Cardiac muscle cell (in vitro differentiated cells and primary cell): ENCODE results near the gene SLC25A26. TPM values are rescaled to one million over a fixed set of nuclear protein-coding genes. Genes with fewer than 3 reads are reported as not detected.

Experiments
- DNase-seq, 2 donors: peaks; one replicate each; pipeline versions ENCODE4 v3.0.0 to v3.0.0-alpha.2; 2010 to 2017; ENCODE audit warnings: low read depth in 1 of 2, low spot score in 1 of 2
- H3K27ac ChIP-seq: fragments of 200-600 bp; sonication (generic); 2 replicates; pipeline ENCODE4 v1.5.1; 2016
- H3K27me3 ChIP-seq: fragments of 200-600 bp; sonication (generic); 2 replicates; pipeline ENCODE4 v1.6.0; 2016; ENCODE audit warnings: control low read depth
- H3K36me3 ChIP-seq: fragments of 200-600 bp; sonication (generic); 2 replicates; pipeline ENCODE4 v1.5.1; 2016; ENCODE audit warnings: control low read depth
- H3K4me1 ChIP-seq: fragments of 200-600 bp; sonication (generic); 2 replicates; pipeline ENCODE4 v1.8.1; 2017; ENCODE audit warnings: low read depth, mild to moderate bottlenecking, mixed run types
- H3K4me3 ChIP-seq: fragments of 200-600 bp; sonication (generic); 2 replicates; pipeline ENCODE4 v1.5.1; 2016; ENCODE audit warnings: mild to moderate bottlenecking
- H3K9me3 ChIP-seq: fragments of 200-600 bp; sonication (generic); 2 replicates; pipeline ENCODE4 v1.5.1; 2017; ENCODE audit warnings: low read depth, mild to moderate bottlenecking, control low read depth
- CTCF ChIP-seq: IDR thresholded peaks from 2 replicates; pipeline ENCODE4 v1.5.1; 2012; ENCODE audit warnings: low read depth, mild to moderate bottlenecking, low read length
- polyA plus RNA-seq: library from polyadenylated mRNA; unstranded; fragments of >200 nt; fragmentation: Nextera tagmentation; extraction: Ambion mirVana; gene quantifications from 2 replicates; pipeline ENCODE4 v1.2.1, GENCODE V29; 2016
- total RNA-seq: library from RNA; depleted of rRNA; stranded (reverse); fragments of >200 nt; gene quantifications from 2 replicates; pipeline ENCODE4 v1.2.3, GENCODE V29; 2016

The SLC25A26 gene
- total and polyA plus RNA-seq, 2 experiments from 2014 or later = 22.2 to 41.2 TPM

DNA sequence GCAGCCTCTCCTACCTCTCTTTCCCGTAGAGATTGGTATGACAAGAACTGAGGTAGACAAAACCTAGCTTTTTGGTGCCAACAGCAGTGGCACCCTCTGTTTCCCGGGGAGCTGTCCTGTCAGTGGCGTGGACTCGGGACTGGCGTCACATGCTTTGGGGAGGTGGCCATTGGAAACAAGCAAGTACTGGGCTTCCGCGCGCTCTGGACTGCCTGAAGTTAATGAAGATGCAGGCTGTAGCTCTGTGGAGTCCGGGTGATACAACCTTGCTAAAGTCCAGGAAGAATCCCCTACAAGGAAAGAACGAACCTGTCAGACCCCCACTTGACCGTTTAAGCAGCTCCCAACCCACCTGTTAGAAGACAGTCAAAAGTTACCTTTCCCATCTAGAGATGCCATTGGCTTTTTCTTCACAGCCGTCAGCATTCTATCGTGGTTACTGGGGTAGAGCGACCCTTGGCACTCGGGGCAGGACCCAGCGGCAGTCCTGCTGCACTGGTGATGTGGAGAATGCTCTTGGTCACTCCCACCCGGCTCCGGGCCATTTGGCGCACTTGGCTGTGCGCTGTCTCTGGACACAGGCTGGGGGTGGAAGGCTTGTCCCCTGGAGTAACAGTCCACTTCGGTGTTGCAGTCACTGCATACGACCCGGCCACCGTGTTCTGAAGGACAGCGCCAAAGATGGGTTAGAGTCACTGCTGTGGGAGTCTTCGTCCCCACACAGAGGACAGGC lies 159.6 kb downstream of the SLC25A26 start:
- Histone ChIP-seq H3K36me3 (peaks cover 35% of the 10 kb centered on the region), H3K27ac (no peak overlapping the region), H3K9me3 (no peaks in the 10 kb centered on the region), H3K4me1 (peaks cover 27% of the 10 kb centered on the region), H3K27me3 (no peaks in the 10 kb centered on the region), H3K4me3 (no peak overlapping the region)
- no peak for DNase-seq
- TF ChIP-seq CTCF = no peak

DNA sequence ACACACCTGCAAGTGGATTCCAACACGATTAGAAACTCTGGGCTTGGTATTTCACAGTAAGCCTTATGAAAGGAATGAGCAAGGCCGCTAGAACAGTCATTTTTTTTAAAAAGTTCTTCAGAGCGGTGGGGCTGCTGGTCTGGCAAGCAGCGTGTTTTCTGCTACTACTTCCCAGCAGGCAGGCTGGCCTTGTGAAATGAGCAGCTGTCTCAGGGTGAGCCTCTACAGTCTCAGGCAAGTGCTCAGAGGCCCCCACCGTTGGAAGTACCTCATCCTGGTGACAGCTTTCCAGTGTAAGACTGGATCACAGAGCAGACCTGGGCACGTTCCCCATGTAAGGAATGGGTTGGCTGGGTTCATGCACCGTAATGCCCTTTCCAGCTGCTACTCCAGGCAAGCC lies 160.8 kb downstream of the SLC25A26 start:
- no peak overlapping the region for H3K27ac ChIP-seq
- peaks cover 16% of the 10 kb centered on the region for H3K4me1 ChIP-seq
- DNase-seq = no peak
- H3K36me3 ChIP-seq = peaks cover 43% of the 10 kb centered on the region
- no peaks in the 10 kb centered on the region for H3K9me3 ChIP-seq
- H3K27me3 ChIP-seq = no peaks in the 10 kb centered on the region
- H3K4me3 ChIP-seq = no peak overlapping the region
- no peak for TF ChIP-seq CTCF

DNA sequence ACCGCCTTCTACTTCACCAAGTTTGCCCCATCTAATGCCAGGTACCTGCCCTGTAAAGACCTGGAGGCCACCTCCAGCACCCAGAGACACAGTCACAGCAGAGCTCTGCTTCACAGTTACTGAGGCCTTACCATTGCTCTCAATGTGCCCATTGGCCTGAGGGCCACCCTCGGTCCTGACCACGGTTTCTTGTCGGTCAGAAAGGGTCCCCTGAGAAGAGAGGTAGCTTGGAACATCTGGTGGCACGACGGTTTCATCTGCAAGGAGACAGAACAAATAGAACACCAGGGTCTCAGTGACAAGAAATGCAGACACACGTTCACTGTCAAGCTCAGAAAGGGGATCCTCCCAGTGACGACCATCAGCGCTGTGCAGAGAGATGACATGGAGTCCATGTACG lies 161.3 kb downstream of the SLC25A26 start:
- H3K4me3 ChIP-seq = no peak overlapping the region
- H3K4me1 ChIP-seq = peaks cover 11% of the 10 kb centered on the region
- H3K36me3 ChIP-seq = peaks cover 43% of the 10 kb centered on the region
- H3K9me3 ChIP-seq = no peaks in the 10 kb centered on the region
- DNase-seq = no peak
- H3K27me3 ChIP-seq = no peaks in the 10 kb centered on the region
- TF ChIP-seq CTCF = no peak
- no peak overlapping the region for H3K27ac ChIP-seq

GRCh38 chr3:66383023-66383422 lies 162.2 kb downstream of the SLC25A26 start:
- peaks cover 43% of the 10 kb centered on the region for H3K36me3 ChIP-seq
- DNase-seq = no peak

DNA sequence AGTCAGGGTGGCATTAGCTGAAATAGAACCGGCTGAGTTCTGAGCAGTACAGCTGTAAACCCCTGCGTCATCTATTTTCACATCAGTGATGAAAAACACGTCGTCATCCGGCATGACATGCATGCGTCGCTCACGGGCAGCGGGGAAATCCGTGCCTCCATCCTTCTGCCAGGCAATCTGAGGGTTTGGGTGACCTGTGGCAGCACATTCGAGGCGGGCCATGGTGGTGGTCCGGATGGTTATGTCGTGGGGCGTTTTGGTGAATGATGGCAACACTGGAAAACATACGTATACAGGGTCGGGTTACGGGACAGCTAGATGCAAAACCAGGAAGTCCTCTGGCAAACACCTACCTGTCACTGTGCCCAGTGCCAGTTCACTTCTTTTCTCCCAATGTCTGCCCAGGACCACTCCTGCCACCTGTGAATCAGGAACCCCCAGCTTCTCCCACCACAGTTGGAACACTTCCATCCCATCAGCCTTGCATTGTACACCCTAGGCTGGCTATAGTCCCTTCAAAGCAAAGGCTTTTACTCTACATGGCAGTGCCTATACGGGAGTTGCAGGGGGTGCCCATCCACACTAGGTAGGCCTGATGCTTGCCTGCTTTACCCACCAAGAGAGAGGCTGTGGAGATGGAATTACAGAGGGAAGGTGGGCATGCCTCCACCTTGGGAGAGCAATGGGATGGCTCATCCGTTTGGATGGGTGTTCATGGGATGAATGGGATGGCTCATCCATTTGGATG lies 163.4 kb downstream of the SLC25A26 start:
- DNase-seq = no peak
- H3K36me3 ChIP-seq = peaks cover 42% of the 10 kb centered on the region

More at GRCh38 chr3:66383023-66383422, 162.2 kb downstream of the SLC25A26 start:
- Histone ChIP-seq H3K4me1 (peaks cover 2% of the 10 kb centered on the region), H3K9me3 (no peaks in the 10 kb centered on the region), H3K4me3 (no peak overlapping the region), H3K27me3 (no peaks in the 10 kb centered on the region), H3K27ac (no peak overlapping the region)
- TF ChIP-seq CTCF = no peak

More for the DNA sequence above, 163.4 kb downstream of the SLC25A26 start:
- Histone ChIP-seq H3K4me1 (no peaks in the 10 kb centered on the region), H3K27ac (no peak overlapping the region), H3K4me3 (no peak overlapping the region), H3K9me3 (no peaks in the 10 kb centered on the region), H3K27me3 (no peaks in the 10 kb centered on the region)
- no peak for TF ChIP-seq CTCF
